Stimulated activated CD8-positive, alpha-beta memory T cell treated with anti-CD3 and anti-CD28 coated beads, Interleukin-4, amount 100 ng/mL, for 1 hour (primary cell): ENCODE results near the gene SLC25A40.

ENCODE experiments used
- DNase-seq, 2 donors: peaks; one replicate each; pipeline ENCODE4 v3.0.0-alpha.2; 2020; ENCODE audit warnings: low read depth in 2 of 2, low spot score in 1 of 2

Gene SLC25A40

DNA sequence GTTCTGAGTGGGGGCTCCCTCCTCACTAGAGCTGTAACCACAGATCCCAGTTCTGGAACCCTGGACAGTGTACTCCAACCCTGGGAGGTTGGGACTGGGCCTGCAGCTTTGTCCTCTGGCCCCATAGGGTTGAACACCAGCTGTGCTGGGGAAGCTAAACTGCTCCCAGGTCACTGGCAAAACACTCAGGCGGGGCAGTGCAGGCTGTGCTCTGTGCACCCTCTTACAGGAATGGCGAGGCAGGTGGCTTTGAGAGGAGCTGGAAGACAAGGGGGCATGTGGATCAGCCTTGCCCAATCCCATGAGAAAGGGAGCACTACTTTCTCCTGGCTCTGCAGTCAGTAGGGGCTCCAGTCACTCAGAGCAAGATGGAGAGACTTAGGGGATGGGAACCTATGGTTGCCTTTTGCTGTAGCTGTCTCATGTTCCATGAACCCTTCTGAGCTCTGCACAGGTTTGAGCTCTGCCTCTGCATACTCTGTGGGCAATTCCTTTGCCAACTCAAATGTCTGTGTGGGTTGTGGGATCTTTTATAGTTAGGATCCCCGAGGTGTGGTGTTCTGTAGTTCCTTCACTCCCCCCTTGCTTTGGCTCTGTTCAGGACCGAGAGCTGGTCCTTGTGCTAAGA is 90.7 kb downstream of the SLC25A40 start:
- DNase-seq: no peak

DNA sequence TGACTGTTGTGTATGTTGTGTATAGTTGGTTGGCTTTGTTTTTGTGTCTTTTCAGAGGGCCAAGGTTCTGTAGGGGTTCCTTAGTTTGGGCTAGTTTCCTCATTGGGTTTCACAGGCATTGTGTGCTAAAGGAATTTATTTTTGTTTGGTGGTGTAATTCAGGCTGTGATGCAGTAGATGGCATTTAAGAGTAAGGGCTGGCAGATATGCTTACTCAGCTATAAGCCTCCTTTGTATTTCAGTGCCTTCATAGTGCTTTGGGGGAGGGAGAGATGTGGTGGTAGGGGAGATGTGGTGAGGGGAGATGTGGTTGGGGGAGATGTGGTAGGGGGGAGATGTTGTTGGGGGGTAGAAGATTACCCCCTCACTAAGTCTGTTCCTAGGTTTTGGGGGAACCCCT is 91.7 kb downstream of the SLC25A40 start:
- DNase-seq: no peak
